HG03558 (cell line): ENCODE data around the gene WDR93.
"Not testable (repeated sequence)": the region's sequence is repeated elsewhere in the genome, so short reads cannot be mapped to it uniquely, and the experiment has no call there.

Experiments used
- ATAC-seq: cut with Tn5 transposase; IDR thresholded peaks from one replicate; pipeline ENCODE4 v1.9.1; 2021; ENCODE audit warnings: moderate number of reproducible peaks; ENCODE audit not compliant: unreplicated experiment; ENCODE audit errors: extremely low read depth

The WDR93 gene

DNA sequence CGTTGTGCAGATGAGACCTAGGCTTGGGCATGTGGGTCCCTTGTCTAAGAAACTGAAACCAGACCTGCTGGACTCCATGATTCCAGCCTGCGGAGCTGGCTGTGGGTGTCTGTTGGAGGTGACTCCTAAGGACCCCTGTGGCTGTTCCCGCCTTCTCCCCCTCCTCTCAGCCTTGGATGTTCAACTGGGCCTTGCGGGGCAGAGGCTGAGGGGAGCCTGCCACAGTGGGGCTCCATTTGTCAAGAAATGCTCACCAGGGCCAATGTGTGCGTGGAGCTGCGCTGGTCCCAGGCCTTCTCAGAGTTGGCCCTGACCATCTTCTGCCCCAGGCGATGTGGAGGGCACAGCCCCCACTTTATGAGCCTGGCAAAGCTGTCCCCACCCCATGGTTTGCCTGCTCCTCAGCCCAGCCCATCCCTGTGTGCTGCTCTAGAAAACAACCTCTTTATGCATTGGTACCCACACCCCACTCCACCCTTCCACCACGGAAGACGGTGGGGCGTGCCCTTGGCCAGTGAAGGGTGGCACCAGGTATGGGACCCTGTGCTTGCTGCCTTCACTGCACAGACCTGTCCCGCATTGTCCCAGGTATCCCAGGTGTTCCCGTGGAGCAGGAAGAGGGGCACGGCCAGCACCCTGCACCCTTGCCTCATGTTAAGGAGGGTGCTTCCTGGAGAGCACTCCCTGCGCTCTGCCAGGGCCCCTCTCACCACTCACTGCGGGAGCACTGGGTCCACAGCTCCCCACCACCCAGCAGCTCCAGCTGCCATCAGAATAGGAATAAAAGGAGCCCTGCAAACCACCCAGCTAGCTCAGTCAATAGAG is 93.5 kb downstream of the WDR93 start:
- ATAC-seq, result no peak

DNA sequence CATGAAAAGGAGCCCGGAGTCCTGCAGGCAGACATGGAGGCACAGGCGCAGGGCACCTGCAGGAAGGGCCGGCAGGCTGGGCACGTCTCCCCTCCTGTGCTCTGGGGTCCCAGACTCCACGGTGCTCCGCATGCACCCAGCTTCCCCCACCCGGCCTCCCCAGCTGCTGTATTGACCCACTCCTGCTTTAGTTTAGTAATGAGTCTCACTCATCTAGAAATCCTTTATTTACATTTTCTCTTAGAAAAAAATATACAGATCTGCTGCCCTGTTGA is 94.0 kb downstream of the WDR93 start:
- ATAC-seq, result no peak

DNA sequence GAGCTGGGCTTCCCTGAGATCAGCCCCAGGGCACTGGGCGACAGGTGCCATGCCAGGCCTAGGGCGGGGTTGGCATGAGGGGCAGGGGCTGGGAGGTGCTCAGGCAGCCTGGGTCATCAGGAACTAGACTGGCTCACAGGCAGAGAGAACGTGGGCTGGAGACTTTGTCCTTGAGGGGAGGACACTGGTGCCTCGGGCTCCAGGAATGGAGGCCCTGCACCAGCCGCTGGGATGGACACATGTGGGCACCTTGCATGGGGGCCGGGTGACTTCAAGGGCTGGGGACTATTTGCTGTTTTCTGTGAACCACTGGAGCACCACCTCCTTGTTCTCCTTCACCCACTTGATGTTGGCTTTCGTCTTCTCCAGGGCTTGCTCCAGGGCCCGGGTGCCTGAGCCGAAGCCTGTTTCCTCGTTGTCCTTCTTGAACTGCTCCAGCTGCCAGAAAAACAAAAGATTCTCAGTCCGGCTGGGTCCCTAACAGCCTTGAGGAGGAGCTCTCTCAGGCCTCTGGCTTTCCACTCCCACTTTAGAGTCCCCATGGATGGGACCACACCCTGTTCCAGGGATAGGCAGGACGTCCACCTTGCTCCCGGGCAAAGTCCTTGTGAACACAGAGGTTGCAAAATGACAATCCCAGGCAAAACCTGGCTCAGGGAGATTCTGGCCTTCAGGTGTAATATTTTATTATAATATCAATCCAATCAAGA is 94.6 kb downstream of the WDR93 start:
- ATAC-seq, result no peak

DNA sequence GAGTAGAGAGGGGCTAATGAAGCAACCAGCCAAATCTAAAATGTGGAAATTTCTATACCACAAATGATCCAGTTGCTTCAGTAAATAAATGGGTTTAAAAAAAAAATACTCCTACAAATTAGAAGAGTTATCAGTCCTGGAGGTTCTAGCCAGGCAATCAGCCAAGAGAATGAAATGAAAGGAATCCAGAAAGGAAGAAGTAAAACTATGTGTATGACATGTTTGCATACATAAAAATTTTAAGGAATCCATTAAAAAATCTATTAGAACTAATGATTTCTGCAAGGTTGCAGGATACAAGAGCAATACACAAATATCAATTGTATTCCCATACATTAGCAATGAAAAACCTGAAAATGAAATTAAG is 95.1 kb downstream of the WDR93 start:
- ATAC-seq, result no peak

DNA sequence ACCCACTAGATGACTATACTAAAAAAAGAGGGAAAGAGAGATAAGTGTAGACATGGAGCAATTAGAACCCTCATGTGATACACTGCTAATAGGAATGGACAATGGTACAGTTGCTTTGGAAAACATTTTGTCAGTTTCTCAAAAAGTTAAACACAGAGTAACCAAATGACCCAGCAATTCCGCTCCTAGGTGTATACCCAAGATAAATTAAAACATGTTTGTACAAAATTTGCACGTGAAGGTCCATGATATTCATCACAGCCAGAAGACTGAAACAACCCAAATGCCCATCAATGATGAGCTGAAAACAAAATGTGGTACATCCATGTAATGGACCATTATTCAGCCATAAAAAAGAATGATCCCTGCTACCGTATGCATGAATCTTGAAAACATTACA is 97.3 kb downstream of the WDR93 start:
- no peak for ATAC-seq

DNA sequence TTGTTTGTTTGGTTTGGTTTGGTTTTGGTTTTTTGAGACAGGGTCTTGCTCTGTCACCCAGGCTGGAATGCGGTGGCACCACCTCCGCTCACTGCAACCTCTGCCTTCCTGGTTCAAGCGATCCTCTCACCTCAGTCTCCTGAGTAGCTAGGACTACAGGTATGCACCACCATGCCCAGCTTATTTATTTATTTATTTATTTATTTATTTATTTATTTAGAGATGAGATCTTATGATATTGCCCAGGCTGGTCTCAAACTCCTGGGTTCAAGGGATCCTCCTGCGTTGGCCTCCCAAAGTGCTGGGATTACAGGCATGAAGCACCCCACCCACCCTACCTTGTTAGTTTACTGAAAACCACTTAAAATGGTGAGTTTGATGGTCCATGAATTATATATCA is 98.0 kb downstream of the WDR93 start:
- ATAC-seq, result not testable (repeated sequence)

DNA sequence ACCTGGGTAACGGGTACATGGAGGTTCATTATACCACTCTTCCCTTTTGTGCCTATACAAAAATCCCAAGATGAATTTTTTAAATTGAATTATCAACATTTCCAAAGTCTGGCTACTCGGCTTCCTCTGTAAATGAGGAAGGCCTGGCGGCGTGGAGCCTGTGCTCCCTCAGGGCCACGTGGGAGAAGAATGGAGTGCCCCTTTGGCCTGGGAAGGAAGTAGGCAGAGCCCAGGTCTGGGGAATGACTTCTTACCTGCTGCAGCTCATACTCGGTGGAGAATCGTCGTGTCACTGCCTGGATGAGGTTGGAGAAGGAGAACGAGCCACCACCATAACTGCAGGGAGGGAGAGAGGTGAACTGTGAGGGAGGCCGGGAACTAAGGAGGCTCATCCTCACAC is 99.6 kb downstream of the WDR93 start:
- no peak for ATAC-seq

DNA sequence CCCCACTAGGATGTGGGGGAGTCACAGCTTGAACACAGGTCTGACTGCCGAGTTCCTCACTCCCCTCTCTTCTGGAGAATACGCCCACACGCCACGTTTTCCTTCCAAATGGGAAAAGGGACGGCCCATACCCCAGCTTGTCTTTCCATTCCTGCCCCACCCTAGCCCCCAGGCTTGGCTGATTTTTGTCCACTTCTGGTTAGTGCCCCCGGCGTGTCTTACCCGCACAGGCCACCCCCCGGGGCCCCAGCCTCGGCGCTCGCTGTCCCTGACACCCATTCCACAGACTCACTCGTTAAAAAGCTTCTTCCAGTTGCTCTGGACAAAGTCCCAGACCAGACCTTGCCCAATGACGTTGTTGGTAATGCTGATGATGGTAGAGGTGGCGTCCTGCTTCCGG is 100.0 kb downstream of the WDR93 start:
- no peak for ATAC-seq

DNA sequence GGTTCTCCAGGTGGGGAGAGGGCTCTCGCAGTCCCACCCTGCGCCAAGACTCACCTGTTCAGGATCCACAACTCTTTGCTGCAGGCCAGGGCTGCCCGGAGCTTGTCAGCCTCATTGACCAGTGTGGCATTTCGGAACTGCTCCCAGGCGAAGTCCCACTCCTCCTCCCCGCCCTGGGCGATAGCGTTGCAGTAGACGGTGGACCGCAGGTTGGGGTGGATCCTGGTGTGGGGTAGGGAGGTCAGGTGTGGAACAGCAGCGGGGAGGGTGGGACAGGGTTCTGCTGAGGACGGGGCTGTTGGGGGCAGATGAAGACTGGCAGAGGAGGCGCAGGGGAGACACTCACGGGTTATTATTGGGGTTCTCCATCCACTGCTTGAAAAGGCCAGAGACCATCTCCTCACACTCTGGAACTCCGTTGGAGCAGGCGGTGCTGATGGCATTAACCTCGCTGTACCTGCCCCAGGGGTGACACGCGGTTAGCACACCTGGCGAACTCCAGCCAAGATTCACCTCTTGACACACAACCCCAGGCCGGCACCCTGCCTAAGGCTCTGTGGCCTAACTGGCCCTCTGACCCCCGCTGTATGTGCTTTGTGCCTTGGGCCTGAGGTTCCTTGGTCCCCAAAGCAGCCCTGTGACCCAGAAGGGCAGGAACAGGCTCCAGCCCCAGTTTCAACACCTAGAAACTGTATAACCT is 101.6 kb downstream of the WDR93 start:
- ATAC-seq, result no peak
